ENCODE measurements around the gene ACOX2. TPM values are rescaled to one million over a fixed set of nuclear protein-coding genes. Genes with fewer than 3 reads are reported as not detected.

Gene ACOX2
- total and polyA plus RNA-seq, 2 of the 13 experiments (the other 11 are each of a cell fraction or from before 2014, with no cell fraction given) = 42.6 to 98.5 TPM

- no peak for TF ChIP-seq ZNF543 (CRISPR knock-in tag; IDR thresholded peaks at IDR 0.05)
- TF ChIP-seq MXI1 (IDR thresholded peaks at IDR 0.05; ENCODE audit: borderline replicate concordance, low read depth, low read length) = no peak
- TF ChIP-seq LBX2 (CRISPR knock-in tag; IDR thresholded peaks at IDR 0.05; ENCODE audit: borderline replicate concordance) = no peak
- no peak for TF ChIP-seq NFYC (CRISPR knock-in tag; IDR thresholded peaks at IDR 0.05)
- no peak for TF ChIP-seq ZNF737 (CRISPR knock-in tag; IDR thresholded peaks at IDR 0.05; ENCODE audit: borderline replicate concordance)
- no peak for TF ChIP-seq RFX5 (IDR thresholded peaks at IDR 0.05; ENCODE audit: low read depth, low read length)
- 0 out of 2 replicates have a peak, but pooled peaks have one; percentile 36 for TF ChIP-seq ZNF331 (CRISPR knock-in tag; IDR thresholded peaks at IDR 0.05)
- no peak for TF ChIP-seq NCOA2 (CRISPR knock-in tag; IDR thresholded peaks at IDR 0.05)
- TF ChIP-seq CHD2 (IDR thresholded peaks at IDR 0.05; ENCODE audit: low read depth, low read length) = no peak
- TF ChIP-seq PAXIP1 (CRISPR knock-in tag; conservative IDR thresholded peaks at IDR 0.05) = no peak
- no peak for TF ChIP-seq MAZ (IDR thresholded peaks at IDR 0.05; ENCODE audit: borderline replicate concordance, low read depth, low read length)
- TF ChIP-seq MAZ (CRISPR knock-in tag; IDR thresholded peaks at IDR 0.05; ENCODE audit: low read depth) = no peak
- TF ChIP-seq ZNF646 (CRISPR knock-in tag; IDR thresholded peaks at IDR 0.05) = no peak
- no peak for TF ChIP-seq ZKSCAN8 (CRISPR knock-in tag; IDR thresholded peaks at IDR 0.05; ENCODE audit: borderline replicate concordance)
Measured at GRCh38 chr3:58537412-58538301, 667 bp upstream of the ACOX2 start (continued).
